Loucy (cell line): ENCODE data around the gene DDX6.
"Not testable (repeated sequence)": the region's sequence is repeated elsewhere in the genome, so short reads cannot be mapped to it uniquely, and the experiment has no call there.

Experiments
- EZH2phosphoT487 ChIP-seq: fragments of 200-600 bp; IDR thresholded peaks from 2 replicates; pipeline ENCODE4 v1.6.1; 2018; ENCODE audit warnings: antibody characterized with exemption, mild to moderate bottlenecking, moderate library complexity, borderline replicate concordance
- TF ChIP-seq, protein P1 (sequence below): fragments of 200-600 bp; sonication (generic); conservative IDR thresholded peaks from 2 replicates; pipeline ENCODE4 v1.5.1; 2014; ENCODE audit warnings: mild to moderate bottlenecking, antibody characterized with exemption, low read length

DNA sequence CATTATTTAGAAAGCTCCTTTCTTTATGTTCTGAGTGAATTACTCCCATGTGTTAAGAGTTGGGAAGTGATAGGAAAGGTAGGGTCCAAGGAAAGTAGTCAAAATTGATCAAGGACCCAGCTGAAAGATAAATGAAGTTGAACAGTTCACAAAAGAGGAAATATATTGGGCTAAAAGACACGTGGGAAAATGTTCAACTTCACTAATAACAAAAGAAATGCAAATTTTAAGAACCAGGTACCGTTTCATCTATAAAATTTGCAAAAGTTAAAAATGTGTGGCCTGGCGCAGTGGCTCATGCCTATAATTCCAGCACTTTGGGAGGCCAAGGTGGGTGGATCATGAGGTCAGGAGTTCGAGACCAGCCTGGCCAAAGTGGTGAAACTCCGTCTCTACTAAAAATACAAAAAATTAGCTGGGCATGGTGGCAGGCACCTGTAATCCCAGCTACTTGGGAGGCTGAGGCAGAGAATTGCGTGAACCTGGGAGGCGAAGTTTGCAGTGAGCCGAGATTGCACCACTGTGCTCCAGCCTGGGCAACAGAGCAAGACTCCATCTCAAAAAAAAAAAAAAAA lies 32.1 kb upstream of the DDX6 start:
- TF ChIP-seq, protein P1, sequence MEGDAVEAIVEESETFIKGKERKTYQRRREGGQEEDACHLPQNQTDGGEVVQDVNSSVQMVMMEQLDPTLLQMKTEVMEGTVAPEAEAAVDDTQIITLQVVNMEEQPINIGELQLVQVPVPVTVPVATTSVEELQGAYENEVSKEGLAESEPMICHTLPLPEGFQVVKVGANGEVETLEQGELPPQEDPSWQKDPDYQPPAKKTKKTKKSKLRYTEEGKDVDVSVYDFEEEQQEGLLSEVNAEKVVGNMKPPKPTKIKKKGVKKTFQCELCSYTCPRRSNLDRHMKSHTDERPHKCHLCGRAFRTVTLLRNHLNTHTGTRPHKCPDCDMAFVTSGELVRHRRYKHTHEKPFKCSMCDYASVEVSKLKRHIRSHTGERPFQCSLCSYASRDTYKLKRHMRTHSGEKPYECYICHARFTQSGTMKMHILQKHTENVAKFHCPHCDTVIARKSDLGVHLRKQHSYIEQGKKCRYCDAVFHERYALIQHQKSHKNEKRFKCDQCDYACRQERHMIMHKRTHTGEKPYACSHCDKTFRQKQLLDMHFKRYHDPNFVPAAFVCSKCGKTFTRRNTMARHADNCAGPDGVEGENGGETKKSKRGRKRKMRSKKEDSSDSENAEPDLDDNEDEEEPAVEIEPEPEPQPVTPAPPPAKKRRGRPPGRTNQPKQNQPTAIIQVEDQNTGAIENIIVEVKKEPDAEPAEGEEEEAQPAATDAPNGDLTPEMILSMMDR: not testable (repeated sequence)
- TF ChIP-seq EZH2phosphoT487: not testable (repeated sequence)
